Activated CD4-positive, alpha-beta T cell treated with anti-CD3 and anti-CD28 coated beads, Interleukin-2, amount 10 ng/mL, durations not matched to agents 24 days and 14 days (primary cell): ENCODE results near the gene CDC25C. TPM values are rescaled to one million over a fixed set of nuclear protein-coding genes. Genes with fewer than 3 reads are reported as not detected.

Experiments used
- DNase-seq: peaks from one replicate; pipeline ENCODE4 v3.0.0; 2022
- H3K27ac Mint-ChIP-seq: one replicate; pipeline ENCODE4 v1.8.0; 2022; ENCODE audit warnings: mild to moderate bottlenecking, mixed read lengths
- H3K27me3 Mint-ChIP-seq: one replicate; pipeline ENCODE4 v1.8.0; 2022; ENCODE audit warnings: mixed read lengths
- H3K36me3 Mint-ChIP-seq: one replicate; pipeline ENCODE4 v1.8.0; 2022; ENCODE audit warnings: low read depth, mild to moderate bottlenecking, mixed read lengths
- H3K4me1 Mint-ChIP-seq: one replicate; pipeline ENCODE4 v1.8.0; 2021; ENCODE audit warnings: mixed read lengths
- H3K4me3 Mint-ChIP-seq: one replicate; pipeline ENCODE4 v1.8.0; 2022; ENCODE audit warnings: mild to moderate bottlenecking, moderate library complexity, mixed read lengths
- H3K9me3 Mint-ChIP-seq: one replicate; pipeline ENCODE4 v1.8.0; 2021; ENCODE audit warnings: mixed read lengths
- intact Hi-C: fragments of 100-400 bp; cut with micrococcal nuclease; formaldehyde crosslinking; loops from one replicate; pipeline ENCODE4 v1.15.1; 2023
- total RNA-seq: library from RNA; stranded (reverse); gene quantifications from 2 replicates; pipeline ENCODE4 v1.2.3, GENCODE V29; 2022

CDC25C gene
- total RNA-seq: 6.7 and 7.9 TPM in 2 replicates

GRCh38 chr5:138331449-138332368 lies at the start of gene CDC25C:
Gene CDC25C (minus strand): TSS chr5:138331804. CDS start chr5:138331180, 624 bp downstream.
- Mint-ChIP-seq H3K36me3 (no peaks in the 10 kb centered on the region), H3K9me3 (no peaks in the 10 kb centered on the region), H3K27ac (peak within 1 kb of the TSS; percentile 57), H3K4me1 (peaks cover 30% of the 10 kb centered on the region), H3K4me3 (peak within 1 kb of the TSS; percentile 89), H3K27me3 (no peaks in the 10 kb centered on the region)
- intact Hi-C loops: loop anchor here (1.0 to 10.0 kb wide), 5 partner anchors 24 to 1073 kb away; partner anchors contain the start of genes BRD8, FAM13B, HNRNPA0 and SPATA24
- DNase-seq: peak; percentile 99

DNA sequence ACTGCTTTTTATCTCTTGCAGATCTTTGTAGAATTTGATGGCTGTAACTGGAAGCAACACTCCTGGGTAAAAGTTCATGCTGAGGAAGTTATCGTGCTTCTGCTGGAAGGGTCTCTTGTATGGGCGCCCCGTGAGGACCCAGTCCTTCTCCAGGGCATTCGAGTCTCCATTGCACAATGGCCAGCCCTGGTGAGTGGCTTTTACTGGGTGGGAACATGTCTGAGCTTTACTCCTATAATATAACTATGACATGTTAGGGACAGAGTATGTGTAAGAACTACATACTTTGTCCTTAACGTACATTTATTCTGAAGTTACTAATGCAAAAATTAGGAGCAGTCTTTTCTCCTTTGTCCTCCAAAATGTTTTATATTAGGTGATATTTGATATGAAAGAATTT lies 41.0 kb upstream of the CDC25C start:
- no peak for DNase-seq
- peaks cover 11% of the 10 kb centered on the region for H3K4me1 Mint-ChIP-seq
- H3K9me3 Mint-ChIP-seq: no peaks in the 10 kb centered on the region
- H3K27me3 Mint-ChIP-seq: no peaks in the 10 kb centered on the region
- H3K4me3 Mint-ChIP-seq: no peak overlapping the region
- no peak overlapping the region for H3K27ac Mint-ChIP-seq
- intact Hi-C loops: no loop called here
- peaks cover 19% of the 10 kb centered on the region for H3K36me3 Mint-ChIP-seq

DNA sequence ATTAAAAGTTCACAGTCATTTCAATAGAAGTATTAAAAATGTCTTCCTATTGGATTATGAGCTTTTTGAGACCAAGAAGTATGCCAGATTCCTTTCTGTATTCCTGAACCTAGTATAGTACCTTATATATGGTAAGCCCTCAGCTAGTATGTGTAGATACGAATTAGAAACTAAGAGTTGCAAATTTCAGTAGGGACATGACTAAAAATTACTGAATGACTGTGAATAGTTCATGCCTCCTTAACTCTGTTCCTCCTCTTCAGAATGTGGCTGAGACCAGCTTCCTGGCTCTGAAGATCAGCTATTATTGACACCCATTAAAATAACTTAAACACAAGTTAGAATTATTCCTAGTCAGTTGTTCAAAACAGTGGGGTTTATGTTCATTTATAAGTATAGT lies 40.6 kb upstream of the CDC25C start:
- Mint-ChIP-seq H3K4me3 (no peak overlapping the region), H3K36me3 (peaks cover 15% of the 10 kb centered on the region), H3K9me3 (no peaks in the 10 kb centered on the region), H3K4me1 (peaks cover 11% of the 10 kb centered on the region), H3K27ac (no peak overlapping the region), H3K27me3 (no peaks in the 10 kb centered on the region)
- DNase-seq: no peak
- intact Hi-C loops: no loop called here

- H3K27me3 Mint-ChIP-seq: no peaks in the 10 kb centered on the region
- no peaks in the 10 kb centered on the region for H3K9me3 Mint-ChIP-seq
- no peak overlapping the region for H3K27ac Mint-ChIP-seq
- H3K4me3 Mint-ChIP-seq: no peak overlapping the region
- peaks cover 16% of the 10 kb centered on the region for H3K4me1 Mint-ChIP-seq
- H3K36me3 Mint-ChIP-seq: peaks cover 10% of the 10 kb centered on the region
- intact Hi-C loops: no loop called here
- DNase-seq: no peak
Observed at GRCh38 chr5:138371454-138371853, 39.9 kb upstream of the CDC25C start.

- no peaks in the 10 kb centered on the region for H3K9me3 Mint-ChIP-seq
- H3K4me3 Mint-ChIP-seq: no peak overlapping the region
- intact Hi-C loops: no loop called here
- peaks cover 11% of the 10 kb centered on the region for H3K36me3 Mint-ChIP-seq
- H3K27me3 Mint-ChIP-seq: no peaks in the 10 kb centered on the region
- H3K4me1 Mint-ChIP-seq: peaks cover 18% of the 10 kb centered on the region
- H3K27ac Mint-ChIP-seq: no peak overlapping the region
- no peak for DNase-seq
Observed at GRCh38 chr5:138370537-138370936, 38.9 kb upstream of the CDC25C start.

- intact Hi-C loops: no loop called here
- Mint-ChIP-seq H3K27me3 (no peaks in the 10 kb centered on the region), H3K4me1 (peaks cover 18% of the 10 kb centered on the region), H3K27ac (no peak overlapping the region), H3K4me3 (no peak overlapping the region), H3K36me3 (peaks cover 7% of the 10 kb centered on the region), H3K9me3 (no peaks in the 10 kb centered on the region)
- no peak for DNase-seq
Observed at GRCh38 chr5:138369706-138370105, 38.1 kb upstream of the CDC25C start.

DNA sequence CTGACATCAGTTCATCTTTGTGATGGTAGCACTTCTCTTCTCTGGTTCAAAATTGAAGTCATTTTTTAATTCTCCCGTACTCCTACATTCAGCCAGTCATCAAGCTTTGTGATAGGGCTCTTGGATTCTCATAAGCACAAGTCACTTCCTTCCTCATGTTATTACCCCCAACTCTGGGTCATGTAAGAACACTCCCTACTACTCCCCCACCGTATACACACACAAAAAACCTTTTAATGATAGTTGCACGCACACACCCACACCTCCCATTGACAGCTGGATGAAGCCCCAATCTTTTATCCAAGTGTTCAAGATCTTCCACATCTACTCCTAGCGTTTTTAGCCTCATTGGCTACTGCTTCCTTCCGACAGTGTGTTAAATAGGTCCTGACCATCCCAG lies 37.7 kb upstream of the CDC25C start:
- H3K9me3 Mint-ChIP-seq: no peaks in the 10 kb centered on the region
- intact Hi-C loops: no loop called here
- no peaks in the 10 kb centered on the region for H3K27me3 Mint-ChIP-seq
- no peak for DNase-seq
- H3K27ac Mint-ChIP-seq: no peak overlapping the region
- H3K36me3 Mint-ChIP-seq: peaks cover 6% of the 10 kb centered on the region
- no peak overlapping the region for H3K4me3 Mint-ChIP-seq
- H3K4me1 Mint-ChIP-seq: peaks cover 18% of the 10 kb centered on the region

- Mint-ChIP-seq H3K36me3 (peaks cover 2% of the 10 kb centered on the region), H3K4me3 (no peak overlapping the region), H3K4me1 (peaks cover 18% of the 10 kb centered on the region), H3K27ac (no peak overlapping the region), H3K27me3 (no peaks in the 10 kb centered on the region), H3K9me3 (no peaks in the 10 kb centered on the region)
- intact Hi-C loops: no loop called here
- no peak for DNase-seq
Observed at GRCh38 chr5:138366632-138367382, 35.2 kb upstream of the CDC25C start.

GRCh38 chr5:138364576-138364975 lies 33.0 kb upstream of the CDC25C start:
- intact Hi-C loops: loop anchor here (5.0 kb wide), 1 partner anchor 673 kb away; no protein-coding TSS in a partner anchor
- Mint-ChIP-seq H3K36me3 (peaks cover 2% of the 10 kb centered on the region), H3K27me3 (no peaks in the 10 kb centered on the region), H3K9me3 (no peaks in the 10 kb centered on the region), H3K4me3 (no peak overlapping the region), H3K4me1 (peaks cover 20% of the 10 kb centered on the region), H3K27ac (no peak overlapping the region)
- DNase-seq: no peak

GRCh38 chr5:138360941-138361452 lies 29.4 kb upstream of the CDC25C start:
- Mint-ChIP-seq H3K36me3 (peaks cover 3% of the 10 kb centered on the region), H3K4me3 (no peak overlapping the region), H3K4me1 (peaks cover 7% of the 10 kb centered on the region), H3K27me3 (no peaks in the 10 kb centered on the region), H3K27ac (peak overlapping the region; percentile 53), H3K9me3 (no peaks in the 10 kb centered on the region)
- intact Hi-C loops: loop anchor here (5.0 kb wide), 1 partner anchor 676 kb away; no protein-coding TSS in a partner anchor
- no peak for DNase-seq

DNA sequence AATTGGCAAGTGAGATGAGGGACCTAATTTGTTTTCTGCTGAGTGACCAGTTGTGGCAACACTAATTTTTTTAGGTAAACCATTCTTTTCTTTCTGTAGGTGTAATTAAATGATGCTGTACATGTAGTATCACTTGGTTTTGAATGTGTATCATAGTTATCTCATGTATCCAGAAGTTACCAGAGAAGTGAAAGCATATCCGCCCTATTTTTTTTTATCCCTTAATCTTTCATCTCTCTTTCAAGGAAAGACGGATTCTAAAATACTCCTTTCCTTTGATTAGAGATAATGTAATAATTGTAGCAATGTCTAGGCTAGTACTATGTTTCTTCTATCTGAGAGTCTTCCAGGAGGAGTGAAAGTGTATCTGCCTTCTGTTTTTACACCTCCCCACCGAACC lies 28.0 kb upstream of the CDC25C start:
- no peak for DNase-seq
- Mint-ChIP-seq H3K9me3 (no peaks in the 10 kb centered on the region), H3K27ac (no peak overlapping the region), H3K27me3 (no peaks in the 10 kb centered on the region), H3K4me1 (peaks cover 19% of the 10 kb centered on the region), H3K4me3 (no peak overlapping the region), H3K36me3 (peaks cover 5% of the 10 kb centered on the region)
- intact Hi-C loops: loop anchor here (5.0 kb wide), 1 partner anchor 678 kb away; no protein-coding TSS in a partner anchor

- Mint-ChIP-seq H3K27ac (peak overlapping the region; percentile 95), H3K36me3 (peaks cover 7% of the 10 kb centered on the region), H3K9me3 (peaks cover 4% of the 10 kb centered on the region), H3K4me3 (peak overlapping the region; percentile 95), H3K4me1 (peaks cover 35% of the 10 kb centered on the region), H3K27me3 (no peaks in the 10 kb centered on the region)
- peak; percentile 83 for DNase-seq
- intact Hi-C loops: loop anchor here (1.0 to 2.0 kb wide), 2 partner anchors 24 to 176 kb away; partner anchors contain the start of genes BRD8, CDC25C and KIF20A
Observed at GRCh38 chr5:138354926-138355378, 23.3 kb upstream of the CDC25C start.

DNA sequence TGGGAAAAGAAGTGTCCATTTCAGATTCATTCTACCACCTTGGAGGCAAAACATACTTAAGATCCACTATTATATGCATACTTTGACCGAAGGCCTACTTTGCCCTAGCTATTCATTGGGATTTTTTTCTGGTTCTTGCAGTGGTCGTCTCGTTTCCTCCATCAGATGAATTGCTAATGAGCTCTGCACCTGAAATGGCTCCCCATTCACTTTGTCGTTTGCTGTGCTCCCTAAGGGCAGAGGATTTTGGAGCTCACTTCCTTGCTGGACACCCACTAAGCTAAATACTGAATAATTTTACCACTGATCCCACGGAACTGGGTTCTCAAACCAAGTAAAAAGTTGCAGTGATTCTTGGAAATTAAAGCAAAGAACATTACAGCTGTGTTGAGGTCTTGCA lies 22.8 kb upstream of the CDC25C start:
- Mint-ChIP-seq H3K4me3 (peak overlapping the region; percentile 95), H3K4me1 (peaks cover 35% of the 10 kb centered on the region), H3K36me3 (peaks cover 9% of the 10 kb centered on the region), H3K27ac (peak overlapping the region; percentile 95), H3K27me3 (no peaks in the 10 kb centered on the region), H3K9me3 (peaks cover 4% of the 10 kb centered on the region)
- no peak for DNase-seq
- intact Hi-C loops: loop anchor here (2.0 kb wide), 1 partner anchor 176 kb away; the partner anchor contains the start of genes BRD8 and KIF20A
